HS-27A (cell line): ENCODE data around the gene GALNT11.
"Not testable (repeated sequence)": the region's sequence is repeated elsewhere in the genome, so short reads cannot be mapped to it uniquely, and the experiment has no call there.

ENCODE experiments used
- DNase-seq: peaks from one replicate; pipeline ENCODE4 v3.0.0-alpha.2; 2012; ENCODE audit warnings: low read depth, missing footprints

The GALNT11 gene

GRCh38 chr7:152025077-152025936, at the start of gene GALNT11:
GALNT11 (plus strand) TSS chr7:152025674; CDS start chr7:152094228, 68,554 bp downstream.
- peak; percentile 2 for DNase-seq

GRCh38 chr7:151978616-151979015, 46.9 kb upstream of the GALNT11 start:
- no peak for DNase-seq

DNA sequence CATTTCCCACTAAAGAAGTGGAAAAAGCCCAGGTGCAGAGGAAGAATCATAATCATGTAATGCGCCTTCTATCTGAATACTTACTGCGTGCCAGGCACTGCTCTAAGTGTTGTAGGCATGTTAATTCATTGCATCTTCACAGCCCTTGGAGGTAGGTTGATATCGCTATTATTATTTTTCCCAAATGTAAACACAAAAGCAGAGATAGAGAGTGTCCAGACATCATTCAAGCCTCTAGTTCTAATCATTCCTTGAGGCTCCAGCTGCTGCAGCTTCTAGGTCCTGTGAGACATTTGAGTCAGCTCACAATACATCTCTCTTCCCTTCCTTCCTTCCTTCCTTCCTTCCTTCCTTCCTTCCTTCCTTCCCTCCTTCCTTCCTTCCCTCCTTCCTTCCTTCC, 44.3 kb upstream of the GALNT11 start:
- no peak for DNase-seq

DNA sequence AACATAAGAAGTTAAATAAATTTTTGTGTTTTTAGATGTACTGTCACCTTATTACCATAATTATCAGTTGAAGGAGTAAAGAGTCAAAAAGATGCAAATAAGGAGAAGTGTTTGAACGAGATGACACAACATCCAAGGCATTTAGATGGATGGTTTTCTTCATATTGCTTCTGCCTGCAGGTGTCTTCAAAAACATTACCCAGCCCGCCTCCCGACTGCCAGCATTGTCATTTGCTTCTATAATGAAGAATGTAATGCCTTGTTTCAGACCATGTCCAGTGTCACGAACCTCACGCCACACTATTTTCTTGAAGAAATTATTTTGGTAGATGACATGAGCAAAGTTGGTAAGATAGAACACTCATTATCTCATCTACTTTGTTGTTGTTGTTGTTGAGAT, 42.7 kb upstream of the GALNT11 start:
- no peak for DNase-seq

DNA sequence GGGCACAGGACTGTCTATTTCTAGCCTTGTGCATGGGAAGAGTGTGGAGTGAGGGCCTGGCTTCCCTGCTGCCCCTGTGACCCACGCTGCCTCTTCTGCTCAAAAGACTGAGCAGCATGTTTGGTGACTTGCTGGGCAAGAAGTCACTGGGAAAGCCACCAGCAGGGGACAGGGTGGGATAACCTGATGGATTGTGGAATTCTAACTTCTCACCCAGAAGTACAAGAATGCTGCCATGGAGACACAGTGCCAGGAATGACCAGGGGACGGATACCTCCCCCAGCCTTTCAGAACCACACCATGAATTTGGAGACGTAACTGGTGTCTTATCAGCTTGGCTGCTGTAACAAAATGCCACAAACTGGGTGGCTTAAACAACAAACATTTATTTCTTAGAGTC, 40.9 kb upstream of the GALNT11 start:
- DNase-seq = no peak

DNA sequence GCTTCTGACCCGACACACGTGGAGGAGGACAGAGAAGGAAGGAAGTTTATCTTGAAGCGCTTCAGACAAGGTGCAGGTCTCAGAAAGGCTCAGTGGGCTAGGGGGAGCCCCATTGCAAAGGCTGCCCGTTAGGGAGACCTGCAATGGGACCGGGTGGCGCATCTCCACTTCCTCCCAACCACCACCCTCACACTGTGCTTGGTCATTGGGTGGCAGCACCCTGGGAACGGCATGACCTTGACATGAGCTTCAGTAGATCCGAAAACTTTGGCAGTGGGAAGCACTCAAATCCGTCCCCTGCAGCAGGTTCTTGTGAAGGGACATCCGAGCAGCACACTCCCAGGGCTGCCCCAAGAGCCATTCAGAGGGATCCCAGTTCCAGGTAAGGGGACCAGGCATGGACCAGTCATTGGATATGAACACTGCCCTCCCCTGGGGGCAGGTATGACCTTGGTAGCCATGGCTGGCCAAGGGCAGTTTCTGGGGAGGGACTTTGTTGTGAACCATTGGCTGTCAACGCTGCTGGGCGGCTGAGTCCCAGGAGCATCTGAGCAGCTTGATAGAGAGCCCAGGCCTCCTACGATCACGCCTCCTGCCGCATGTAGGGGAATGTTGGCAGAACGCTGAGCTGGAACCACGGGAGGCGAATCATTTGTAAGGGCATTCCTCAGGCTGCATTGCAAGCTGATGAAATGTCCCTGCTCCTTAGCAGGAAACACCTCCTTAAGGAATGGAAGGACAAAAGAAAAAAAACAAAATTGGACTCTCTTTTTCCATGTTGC, 37.5 kb upstream of the GALNT11 start:
- no peak for DNase-seq

GRCh38 chr7:151992375-151992774, 33.1 kb upstream of the GALNT11 start:
- DNase-seq = no peak

GRCh38 chr7:151993977-151994676, 31.3 kb upstream of the GALNT11 start:
- DNase-seq = no peak

DNA sequence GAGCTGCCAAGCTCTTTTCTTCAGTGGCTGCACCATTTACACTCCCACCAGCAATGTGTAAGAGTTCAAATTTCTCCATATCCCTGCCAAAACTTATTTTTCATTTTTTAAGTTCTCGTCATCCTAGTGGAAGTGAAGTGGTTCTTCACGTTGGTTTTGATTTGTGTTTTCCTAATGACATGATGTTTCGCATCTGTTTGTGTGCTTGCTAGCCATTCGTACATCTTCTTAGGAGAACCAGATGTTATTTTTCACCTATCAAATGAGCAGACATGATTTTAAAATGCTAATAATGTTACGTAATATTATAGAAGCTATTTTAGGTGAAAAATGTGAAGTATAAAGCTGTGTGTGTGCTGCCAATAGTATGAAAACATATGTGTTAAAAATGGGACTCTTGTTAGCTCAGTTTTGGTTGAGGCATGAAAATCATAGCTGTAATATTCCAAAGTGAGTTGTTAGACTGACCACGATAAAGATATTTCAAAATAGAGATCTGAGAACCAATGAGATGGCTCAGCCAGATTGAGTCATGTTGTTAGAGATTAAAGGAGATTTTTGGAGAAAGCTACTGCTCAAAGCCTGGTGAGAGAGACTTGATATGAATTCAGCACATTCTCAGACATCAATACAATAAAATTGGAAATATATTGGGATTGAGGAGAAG, 25.9 kb upstream of the GALNT11 start:
- no peak for DNase-seq

GRCh38 chr7:152000191-152000590, 25.3 kb upstream of the GALNT11 start:
- DNase-seq = no peak

DNA sequence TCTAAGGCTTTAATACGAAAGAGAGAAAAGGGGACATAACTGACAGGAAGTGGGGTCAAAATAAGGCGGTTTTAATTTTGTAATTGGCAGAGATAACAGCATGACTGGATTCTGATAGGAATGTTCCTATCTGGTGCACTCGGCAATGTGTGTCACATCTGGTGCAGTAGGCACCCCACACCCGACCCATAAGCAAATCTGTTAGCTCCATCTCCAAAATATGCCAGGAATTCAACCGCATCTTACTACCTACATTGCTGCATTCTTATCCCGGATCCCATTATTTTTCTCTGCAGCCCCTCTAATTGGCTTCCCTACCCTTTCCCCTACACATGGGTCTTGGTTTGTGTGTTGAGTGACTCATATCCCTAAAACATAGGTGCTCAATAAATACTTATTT, 19.1 kb upstream of the GALNT11 start:
- DNase-seq = peak; percentile 29

- DNase-seq = no peak
Observed at GRCh38 chr7:152011860-152012259, 13.6 kb upstream of the GALNT11 start.

DNA sequence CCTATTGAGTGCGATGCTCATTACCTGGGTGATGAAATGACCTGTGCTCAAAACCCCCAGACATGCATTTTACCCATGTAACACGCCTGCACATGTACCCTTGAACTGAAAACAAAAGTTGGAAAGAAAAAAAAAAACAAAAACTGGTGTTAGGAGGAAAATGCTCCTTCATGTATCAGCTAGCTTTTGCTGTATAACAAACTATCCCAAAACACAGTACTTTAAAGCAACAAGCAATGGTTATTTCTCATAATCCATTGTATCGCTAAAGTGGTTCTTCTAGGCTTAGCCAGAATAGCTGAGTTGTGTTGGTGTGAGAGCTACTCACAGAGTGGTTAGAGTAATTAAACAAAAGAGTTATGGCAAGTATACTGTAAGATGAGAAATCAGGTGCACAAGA, 12.2 kb upstream of the GALNT11 start:
- DNase-seq = no peak

- DNase-seq = no peak
Observed at GRCh38 chr7:152013974-152014373, 11.5 kb upstream of the GALNT11 start.

DNA sequence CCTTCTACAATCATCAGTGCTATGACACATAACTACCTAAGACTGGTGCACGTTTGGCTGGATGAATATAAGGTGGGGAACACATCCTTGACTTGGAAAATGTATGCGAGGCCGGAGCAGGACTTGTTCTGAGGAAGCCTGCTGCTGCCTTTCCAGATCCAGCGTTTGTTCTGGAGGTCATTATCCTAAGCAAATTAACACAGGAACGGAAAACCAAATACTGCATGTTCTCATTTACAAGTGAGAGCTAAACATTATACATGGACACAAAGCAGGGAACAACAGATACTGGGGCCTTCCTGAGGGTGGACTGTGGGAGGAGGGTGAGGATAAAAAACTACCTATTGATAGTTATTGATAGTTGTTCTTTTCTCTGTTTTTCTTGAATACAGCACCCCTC, 10.8 kb upstream of the GALNT11 start:
- DNase-seq = no peak

- DNase-seq = no peak
Observed at GRCh38 chr7:152015600-152015999, 9.9 kb upstream of the GALNT11 start.

- no peak for DNase-seq
Observed at GRCh38 chr7:152016947-152017346, 8.5 kb upstream of the GALNT11 start.

GRCh38 chr7:152017683-152018082, 7.8 kb upstream of the GALNT11 start:
- not testable (repeated sequence) for DNase-seq

GRCh38 chr7:152021740-152022139, 3.7 kb upstream of the GALNT11 start:
- DNase-seq = not testable (repeated sequence)

DNA sequence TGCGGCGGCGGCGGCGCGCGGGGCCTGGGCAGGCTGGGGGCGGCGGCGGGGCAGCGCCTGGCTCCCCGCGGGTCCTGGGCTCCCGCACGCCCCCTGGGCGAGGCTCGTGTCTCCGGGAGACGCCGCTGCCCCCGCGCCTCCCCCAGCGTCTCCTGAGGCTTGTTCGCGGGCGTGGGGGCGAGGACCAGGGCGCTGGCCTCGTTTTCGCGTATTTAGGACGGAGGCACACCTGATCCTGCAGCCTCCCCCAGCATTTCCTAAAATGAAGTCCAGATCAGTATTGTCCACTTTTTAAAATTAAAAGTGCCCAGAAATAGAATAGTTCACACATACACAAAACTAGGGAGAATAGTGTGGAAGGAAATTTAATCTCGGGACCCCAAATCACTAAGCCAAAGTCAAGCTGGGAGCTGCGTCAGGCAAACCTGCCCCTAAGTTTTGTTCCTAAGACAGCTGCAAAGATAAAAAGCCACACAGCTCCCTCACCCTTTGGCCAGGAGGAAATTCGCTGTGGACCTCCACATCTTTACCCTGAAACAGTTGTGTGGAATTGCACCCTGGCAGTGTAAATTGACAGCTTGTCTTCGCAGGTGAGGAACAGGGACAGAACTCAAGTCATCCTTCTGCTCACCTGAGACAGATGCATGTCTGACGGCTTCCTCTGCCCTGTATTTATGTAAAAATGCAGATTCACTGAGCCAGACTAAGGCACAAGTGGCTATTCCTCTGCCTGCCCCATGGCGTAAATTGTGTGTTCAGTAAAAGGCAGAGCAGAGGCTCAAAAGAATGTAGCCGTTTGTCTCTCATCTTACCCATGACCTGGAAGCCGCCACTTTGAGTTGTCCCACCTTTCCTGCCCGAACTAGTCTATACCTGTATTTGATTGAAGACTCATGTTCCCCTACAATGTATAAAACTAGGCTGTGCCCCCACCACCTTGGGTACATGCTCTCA, 740 bp downstream of the GALNT11 start:
- no peak for DNase-seq
